ENCODE measurements around the gene SUZ12. TPM values are rescaled to one million over a fixed set of nuclear protein-coding genes. Genes with fewer than 3 reads are reported as not detected.
"Not testable (repeated sequence)": the region's sequence is repeated elsewhere in the genome, so short reads cannot be mapped to it uniquely, and the experiment has no call there.

Gene SUZ12
- total RNA-seq, 1 experiment from 2014 or later: 55.6 TPM

DNA sequence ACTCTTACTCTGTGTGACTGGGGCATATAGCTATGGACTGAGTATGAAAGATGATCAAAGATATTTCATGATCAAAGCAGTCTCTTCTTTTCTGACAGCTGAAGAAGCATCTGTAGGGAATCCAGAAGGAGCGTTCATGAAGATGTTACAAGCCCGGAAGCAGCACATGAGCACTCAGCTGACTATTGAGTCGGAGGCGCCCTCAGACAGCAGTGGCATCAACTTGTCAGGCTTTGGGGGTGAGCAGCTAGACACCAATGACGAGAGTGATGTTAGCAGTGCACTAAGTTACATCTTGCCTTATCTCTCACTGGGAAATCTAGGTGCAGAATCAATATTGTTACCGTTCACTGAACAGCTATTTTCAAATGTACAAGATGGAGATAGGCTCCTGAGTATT, 110.9 kb downstream of the SUZ12 start:
- H3K9me3 Mint-ChIP-seq (ENCODE audit: unreplicated experiment); POLR2A ChIA-PET: not testable (repeated sequence)

More for the DNA sequence above, 110.9 kb downstream of the SUZ12 start:
- H3K4me1 ChIP-seq; H3K27me3 Mint-ChIP-seq (ENCODE audit: insufficient read depth, unreplicated experiment); DNase-seq; H3K4me1 Mint-ChIP-seq (ENCODE audit: low read depth, unreplicated experiment); intact Hi-C loops (cut with micrococcal nuclease; ENCODE audit: unreplicated experiment); H3K4me3 ChIP-seq (ENCODE audit: low read depth, low read length); BruUV-seq (replicated peaks); H3K36me3 Mint-ChIP-seq (ENCODE audit: insufficient read depth, unreplicated experiment); H3K27ac Mint-ChIP-seq (ENCODE audit: unreplicated experiment); H3K9me3 ChIP-seq; H3K4me3 Mint-ChIP-seq (ENCODE audit: unreplicated experiment); CTCF ChIA-PET; H3K36me3 ChIP-seq (ENCODE audit: control insufficient read depth, insufficient read depth, low read length); H3K27me3 ChIP-seq (replicated peaks; ENCODE audit: control insufficient read depth, insufficient read depth, low read length): not testable (repeated sequence)

Other genes starting within 250 kb of the SUZ12 start
- 56.7 and 62.2 TPM in 2 replicates for gene COPRS, start 77.8 kb upstream of the SUZ12 start, total RNA-seq (2022)
- 125 and 126 TPM in 2 replicates for gene UTP6, start 35.3 kb upstream of the SUZ12 start, total RNA-seq (2022)
- gene LRRC37B, start 70.4 kb downstream of the SUZ12 start, total RNA-seq (2022): 15.4 and 20.1 TPM in 2 replicates
- 31.8 and 33.3 TPM in 2 replicates for gene RHOT1, start 205.5 kb downstream of the SUZ12 start, total RNA-seq (2022)

Measured in Caco-2 (cell line).